HG02759 (cell line): ENCODE measurements around the gene MPHOSPH9.
A peak's percentile ranks its signal among the peaks of the same experiment; 100 is the strongest.

Experiments
- ATAC-seq: cut with Tn5 transposase; IDR thresholded peaks from one replicate; pipeline ENCODE4 v1.9.1; 2021; ENCODE audit warnings: mild to moderate bottlenecking, moderate library complexity; ENCODE audit not compliant: unreplicated experiment

The MPHOSPH9 gene

GRCh38 chr12:123131291-123131832, 101.6 kb downstream of the MPHOSPH9 start:
- ATAC-seq, result no peak

DNA sequence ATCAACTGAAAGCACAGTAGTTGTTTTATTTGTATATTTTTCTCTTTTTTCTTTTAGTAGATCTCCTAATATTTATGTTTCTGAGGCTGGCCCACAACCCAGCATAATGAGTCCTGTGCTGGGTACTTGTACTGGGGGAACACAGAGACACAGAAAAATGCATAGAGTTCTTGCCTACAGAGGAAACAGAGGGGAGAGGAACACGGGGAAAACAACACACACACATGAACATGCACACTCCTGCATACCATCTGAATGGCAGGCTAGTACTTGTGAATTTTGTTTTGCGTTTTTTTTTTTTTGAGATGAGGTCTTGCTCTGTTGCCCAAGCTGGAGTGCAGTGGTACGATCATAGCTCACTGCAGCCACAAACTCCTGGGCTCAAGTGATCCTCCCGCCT, 103.3 kb downstream of the MPHOSPH9 start:
- no peak for ATAC-seq

DNA sequence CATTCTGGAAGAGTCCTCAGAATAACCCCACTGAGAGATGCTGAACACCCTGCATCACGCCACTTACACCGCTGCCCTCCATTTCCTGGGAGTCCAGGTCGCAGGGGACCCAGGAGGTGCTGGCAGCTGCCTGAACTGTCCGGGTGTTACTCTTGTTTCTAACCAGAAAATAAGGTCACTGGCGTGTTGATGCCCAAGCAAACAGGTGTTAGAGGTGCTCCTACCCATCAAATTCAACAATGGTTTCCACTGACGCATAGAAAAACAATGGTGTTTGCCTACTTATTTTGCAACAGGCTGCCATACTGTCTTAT, 105.8 kb downstream of the MPHOSPH9 start:
- ATAC-seq, result no peak

DNA sequence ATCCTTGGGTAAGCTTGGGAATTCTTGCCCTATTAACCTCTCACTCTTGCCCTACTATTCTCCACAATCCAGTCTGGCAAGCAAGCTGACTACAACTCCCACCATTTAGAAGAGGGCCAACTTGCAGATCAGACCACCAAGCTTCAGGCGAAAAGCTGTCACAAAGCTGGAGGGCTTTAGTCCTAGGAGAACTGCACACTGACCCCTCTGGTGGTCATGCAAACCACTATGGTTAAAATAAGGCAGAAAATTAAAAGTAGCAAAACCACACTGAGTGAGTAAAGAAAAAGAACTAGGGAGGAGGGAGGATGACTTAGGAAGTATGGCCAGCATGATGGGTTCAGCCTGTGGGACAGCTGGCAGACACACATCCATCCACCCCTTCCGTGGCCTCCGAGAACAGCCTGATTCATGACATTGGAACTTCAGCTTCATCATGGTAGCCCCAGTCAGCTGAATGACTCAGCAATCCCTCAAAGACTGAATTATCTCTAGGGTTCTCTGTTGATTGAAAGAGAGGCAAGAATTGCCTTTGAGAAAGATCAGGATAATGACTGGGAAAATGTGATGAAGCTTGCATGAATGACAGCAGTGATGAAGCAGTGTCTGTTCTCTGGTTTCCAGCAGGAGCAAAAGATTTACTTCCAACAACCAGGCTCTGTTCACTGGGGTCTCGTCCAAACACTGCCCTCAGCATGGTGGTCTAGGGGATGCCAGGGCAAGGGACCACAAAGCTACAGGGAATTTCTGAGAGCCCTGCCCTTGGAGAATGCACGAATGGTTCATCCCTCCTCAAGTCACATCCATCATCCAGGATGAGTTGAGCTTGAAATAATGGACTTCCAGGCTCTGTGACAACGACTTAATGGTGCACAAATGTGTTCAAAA, 106.4 kb downstream of the MPHOSPH9 start:
- ATAC-seq, result no peak

DNA sequence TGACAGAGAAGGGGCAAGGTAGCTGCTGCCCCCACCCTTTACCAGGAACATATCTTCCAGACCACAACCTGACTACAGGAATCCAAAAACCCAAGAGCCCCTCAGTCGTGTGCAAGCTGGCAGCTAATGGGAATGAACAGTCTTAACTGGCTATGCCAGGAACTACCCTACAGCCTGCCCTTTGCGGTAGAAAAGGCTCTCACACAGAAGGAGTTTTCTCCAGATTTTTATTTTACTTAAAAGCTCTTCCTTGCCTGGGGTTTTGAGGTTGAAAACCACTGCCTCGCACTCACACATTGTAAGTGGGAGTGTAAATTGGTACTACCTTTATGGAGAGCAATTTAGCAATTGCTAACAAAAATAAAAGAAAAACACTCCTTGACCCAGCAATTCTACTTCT, 110.3 kb downstream of the MPHOSPH9 start:
- ATAC-seq, result no peak

- ATAC-seq, result no peak
These were observed 111.3 kb downstream of the MPHOSPH9 start for GRCh38 chr12:123121670-123122069.

GRCh38 chr12:123120452-123121166, 112.3 kb downstream of the MPHOSPH9 start:
- ATAC-seq, result peak; percentile 38

DNA sequence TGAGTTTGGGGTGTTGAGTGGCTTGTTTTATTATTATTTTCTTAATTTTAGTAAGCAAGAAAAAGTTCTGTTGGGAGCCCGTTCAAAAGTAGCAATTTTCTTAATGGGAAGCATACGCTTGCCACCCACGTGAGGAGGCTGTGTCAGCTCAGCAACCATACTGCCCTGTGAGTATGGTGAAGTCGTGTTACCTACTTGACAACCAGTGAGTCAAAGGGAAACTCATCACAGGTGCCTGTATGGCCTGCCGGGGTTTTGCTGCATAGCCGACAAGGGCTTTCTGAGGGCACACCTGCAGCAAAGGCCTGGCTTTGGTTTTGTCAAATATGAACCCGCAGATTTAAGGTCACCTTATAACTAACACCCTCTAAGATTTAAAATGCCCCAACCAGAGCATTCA, 113.1 kb downstream of the MPHOSPH9 start:
- ATAC-seq, result peak; percentile 85

GRCh38 chr12:123118497-123118896, 114.4 kb downstream of the MPHOSPH9 start:
- no peak for ATAC-seq

DNA sequence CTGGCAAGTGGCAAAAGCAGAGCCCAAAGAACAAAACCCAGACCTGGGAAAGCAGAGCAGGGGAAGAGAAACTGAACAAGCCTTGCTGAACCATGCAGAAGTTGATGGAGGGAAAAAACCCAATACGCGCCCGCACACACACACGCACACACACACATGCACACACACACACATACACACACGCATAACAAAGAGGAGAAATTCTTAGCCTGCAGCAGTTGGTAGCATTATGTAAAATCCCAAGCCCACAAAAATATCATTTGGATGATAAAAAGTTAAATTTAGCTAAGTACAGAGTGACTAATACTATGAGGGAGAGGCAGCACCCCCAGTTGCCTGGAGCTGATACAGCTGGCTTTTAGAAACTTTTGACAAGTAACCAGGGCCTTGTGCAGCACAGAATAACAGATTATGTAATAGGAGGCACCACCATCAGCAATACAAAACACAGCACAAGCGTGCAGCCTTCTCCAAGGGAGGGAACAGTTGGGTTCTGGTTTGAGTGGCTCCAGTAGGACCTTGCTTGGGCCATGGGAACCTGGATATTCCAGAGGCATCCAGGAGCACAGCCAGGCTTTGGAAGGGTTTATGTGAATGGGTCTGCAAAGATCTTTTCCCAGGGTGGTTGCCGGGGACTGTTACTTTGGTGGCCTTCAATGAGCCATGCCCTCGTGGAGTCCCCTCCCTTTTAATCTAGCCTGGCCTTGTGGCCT, 117.4 kb downstream of the MPHOSPH9 start:
- no peak for ATAC-seq

- ATAC-seq, result no peak
These were observed 118.4 kb downstream of the MPHOSPH9 start for GRCh38 chr12:123114304-123115083.

DNA sequence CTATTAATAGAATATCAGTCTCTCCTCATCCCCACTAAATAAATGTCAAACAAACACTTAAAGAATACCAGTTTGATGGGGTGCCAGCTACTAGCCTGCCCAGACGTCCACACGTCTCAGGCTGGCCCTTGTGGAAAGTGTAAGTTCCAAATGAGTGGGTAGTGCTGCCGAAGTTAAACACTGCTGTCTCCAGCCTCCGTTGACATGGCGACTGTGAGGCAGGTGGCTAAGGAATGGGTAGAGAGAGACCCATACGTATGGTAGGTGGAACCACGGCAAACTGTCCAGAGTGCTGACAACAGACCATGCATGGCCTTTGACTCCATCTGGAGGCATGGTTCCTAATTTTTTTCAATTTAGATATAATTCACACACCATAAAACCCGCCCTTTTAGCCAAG, 119.9 kb downstream of the MPHOSPH9 start:
- ATAC-seq, result no peak

GRCh38 chr12:123111498-123112165, 121.3 kb downstream of the MPHOSPH9 start:
- ATAC-seq, result no peak

GRCh38 chr12:123109319-123109772, 123.6 kb downstream of the MPHOSPH9 start:
- ATAC-seq, result no peak

- no peak for ATAC-seq
These were observed 124.3 kb downstream of the MPHOSPH9 start for GRCh38 chr12:123108682-123109066.

DNA sequence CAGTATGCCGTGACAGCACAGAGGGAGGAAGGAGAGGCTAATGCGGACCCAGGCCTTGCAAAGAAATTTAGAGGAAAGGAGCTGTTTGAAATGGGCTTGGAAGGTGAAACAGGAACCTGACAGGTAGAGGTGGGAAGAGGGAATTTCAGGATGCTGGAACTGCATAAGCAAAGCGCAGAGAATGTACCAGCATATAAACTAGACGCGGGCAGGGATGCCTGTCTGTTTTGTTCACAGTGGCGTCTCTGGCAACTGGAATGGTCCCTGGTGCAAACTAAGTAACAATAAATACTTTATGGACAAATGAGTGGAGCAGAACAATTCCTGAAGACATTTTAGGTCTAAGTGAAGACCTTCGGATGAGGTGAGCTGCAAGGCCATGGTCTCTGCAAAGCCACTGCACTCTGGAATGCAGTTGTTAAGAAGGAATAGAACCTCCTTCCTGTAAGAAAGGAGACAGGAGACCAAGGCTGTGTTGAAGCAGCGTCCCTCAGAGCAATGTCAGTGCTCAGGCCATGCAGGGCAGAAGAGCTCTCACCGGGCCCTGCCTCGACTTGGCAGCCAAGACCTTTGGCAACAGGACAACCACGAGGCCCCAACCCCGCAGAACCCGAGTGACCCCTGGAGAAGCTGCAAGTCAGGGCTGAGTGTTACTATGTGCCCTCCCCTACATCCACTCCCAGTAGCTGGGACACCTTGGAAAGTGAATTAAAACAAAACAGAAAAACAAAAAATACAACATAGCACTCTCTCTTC, 124.8 kb downstream of the MPHOSPH9 start:
- no peak for ATAC-seq

- no peak for ATAC-seq
These were observed 126.1 kb downstream of the MPHOSPH9 start for GRCh38 chr12:123106640-123107359.

DNA sequence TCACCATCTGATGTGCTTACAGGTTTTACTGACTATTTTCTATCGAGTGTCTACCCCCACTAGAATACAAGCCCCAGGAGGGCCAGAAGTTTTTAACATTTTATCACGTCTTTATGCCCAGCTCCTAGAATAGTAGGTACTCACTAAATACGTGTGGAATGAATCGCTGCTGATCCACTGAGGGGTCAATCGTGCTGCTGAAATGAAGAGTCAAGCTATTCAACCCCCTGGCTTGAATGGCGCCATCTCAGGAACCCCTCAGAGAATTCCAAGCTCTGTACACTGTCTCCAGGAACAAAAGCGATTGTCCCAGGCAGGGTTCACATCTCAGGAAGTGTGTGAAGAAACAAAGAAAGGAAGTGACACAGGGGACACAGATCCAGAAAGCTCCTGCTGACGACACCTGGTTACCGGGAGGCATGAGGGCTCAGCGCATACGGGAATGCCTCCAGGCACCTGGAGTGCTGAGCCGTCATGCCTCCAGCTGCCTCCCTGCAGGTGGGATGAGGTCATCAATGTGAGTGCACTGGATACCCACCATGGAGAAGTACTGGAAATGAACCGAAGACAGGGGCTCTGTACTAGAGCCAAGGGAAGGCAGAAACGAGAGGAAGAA, 127.6 kb downstream of the MPHOSPH9 start:
- no peak for ATAC-seq
